ENCODE measurements around the gene SOHLH2. TPM values are rescaled to one million over a fixed set of nuclear protein-coding genes. Genes with fewer than 3 reads are reported as not detected.

SOHLH2 gene
- total RNA-seq, 1 donor from 2014 or later = not detected

GRCh38 chr13:36173571-36174322 is 40.6 kb downstream of the SOHLH2 start:
- H3K27me3 Mint-ChIP-seq (ENCODE audit: insufficient read depth) = no peaks in the 10 kb centered on the region
- H3K4me3 Mint-ChIP-seq = no peak overlapping the region
- H3K27ac Mint-ChIP-seq = no peak overlapping the region
- intact Hi-C loops (cut with micrococcal nuclease) = no loop called here
- DNase-seq (ENCODE audit: low spot score) = no peak
- no peaks in the 10 kb centered on the region for H3K4me1 Mint-ChIP-seq (ENCODE audit: low read depth)
- no peaks in the 10 kb centered on the region for H3K9me3 Mint-ChIP-seq
- no peaks in the 10 kb centered on the region for H3K36me3 Mint-ChIP-seq (ENCODE audit: low read depth)

GRCh38 chr13:36166046-36166445 is 48.3 kb downstream of the SOHLH2 start:
- Mint-ChIP-seq H3K36me3 (ENCODE audit: low read depth) (no peaks in the 10 kb centered on the region), H3K27me3 (ENCODE audit: insufficient read depth) (no peaks in the 10 kb centered on the region), H3K9me3 (no peaks in the 10 kb centered on the region), H3K4me1 (ENCODE audit: low read depth) (no peaks in the 10 kb centered on the region), H3K27ac (no peak overlapping the region), H3K4me3 (no peak overlapping the region)
- no peak for DNase-seq (ENCODE audit: low spot score)
- intact Hi-C loops (cut with micrococcal nuclease) = no loop called here

GRCh38 chr13:36163809-36164308 is 50.5 kb downstream of the SOHLH2 start:
- intact Hi-C loops (cut with micrococcal nuclease) = no loop called here
- DNase-seq (ENCODE audit: low spot score) = no peak
- Mint-ChIP-seq H3K9me3 (no peaks in the 10 kb centered on the region), H3K27me3 (ENCODE audit: insufficient read depth) (no peaks in the 10 kb centered on the region), H3K27ac (no peak overlapping the region), H3K4me1 (ENCODE audit: low read depth) (no peaks in the 10 kb centered on the region), H3K4me3 (no peak overlapping the region), H3K36me3 (ENCODE audit: low read depth) (no peaks in the 10 kb centered on the region)

- Mint-ChIP-seq H3K4me1 (ENCODE audit: low read depth) (no peaks in the 10 kb centered on the region), H3K36me3 (ENCODE audit: low read depth) (no peaks in the 10 kb centered on the region), H3K9me3 (no peaks in the 10 kb centered on the region), H3K4me3 (no peak overlapping the region), H3K27ac (no peak overlapping the region), H3K27me3 (ENCODE audit: insufficient read depth) (no peaks in the 10 kb centered on the region)
- no peak for DNase-seq (ENCODE audit: low spot score)
- intact Hi-C loops (cut with micrococcal nuclease) = no loop called here
These were observed 51.1 kb downstream of the SOHLH2 start for GRCh38 chr13:36163286-36163685.

- intact Hi-C loops (cut with micrococcal nuclease) = no loop called here
- no peaks in the 10 kb centered on the region for H3K9me3 Mint-ChIP-seq
- no peak for DNase-seq (ENCODE audit: low spot score)
- no peaks in the 10 kb centered on the region for H3K4me1 Mint-ChIP-seq (ENCODE audit: low read depth)
- H3K27ac Mint-ChIP-seq = no peak overlapping the region
- H3K4me3 Mint-ChIP-seq = no peak overlapping the region
- no peaks in the 10 kb centered on the region for H3K36me3 Mint-ChIP-seq (ENCODE audit: low read depth)
- peaks cover 3% of the 10 kb centered on the region for H3K27me3 Mint-ChIP-seq (ENCODE audit: insufficient read depth)
These were observed 54.1 kb downstream of the SOHLH2 start for GRCh38 chr13:36160297-36160696.

- H3K27me3 Mint-ChIP-seq (ENCODE audit: insufficient read depth) = peaks cover 3% of the 10 kb centered on the region
- H3K4me3 Mint-ChIP-seq = no peak overlapping the region
- intact Hi-C loops (cut with micrococcal nuclease) = no loop called here
- no peak for DNase-seq (ENCODE audit: low spot score)
- H3K27ac Mint-ChIP-seq = no peak overlapping the region
- H3K9me3 Mint-ChIP-seq = no peaks in the 10 kb centered on the region
- H3K36me3 Mint-ChIP-seq (ENCODE audit: low read depth) = no peaks in the 10 kb centered on the region
- H3K4me1 Mint-ChIP-seq (ENCODE audit: low read depth) = no peaks in the 10 kb centered on the region
These were observed 55.7 kb downstream of the SOHLH2 start for GRCh38 chr13:36158611-36159010.

GRCh38 chr13:36157480-36157879 is 56.9 kb downstream of the SOHLH2 start:
- Mint-ChIP-seq H3K4me3 (no peak overlapping the region), H3K36me3 (ENCODE audit: low read depth) (no peaks in the 10 kb centered on the region), H3K9me3 (no peaks in the 10 kb centered on the region), H3K27me3 (ENCODE audit: insufficient read depth) (peaks cover 3% of the 10 kb centered on the region), H3K27ac (no peak overlapping the region), H3K4me1 (ENCODE audit: low read depth) (no peaks in the 10 kb centered on the region)
- no peak for DNase-seq (ENCODE audit: low spot score)
- intact Hi-C loops (cut with micrococcal nuclease) = no loop called here

GRCh38 chr13:36154567-36155291 is 59.6 kb downstream of the SOHLH2 start:
- peaks cover 3% of the 10 kb centered on the region for H3K27me3 Mint-ChIP-seq (ENCODE audit: insufficient read depth)
- H3K4me3 Mint-ChIP-seq = no peak overlapping the region
- H3K36me3 Mint-ChIP-seq (ENCODE audit: low read depth) = no peaks in the 10 kb centered on the region
- H3K27ac Mint-ChIP-seq = no peak overlapping the region
- no peaks in the 10 kb centered on the region for H3K4me1 Mint-ChIP-seq (ENCODE audit: low read depth)
- H3K9me3 Mint-ChIP-seq = no peaks in the 10 kb centered on the region
- intact Hi-C loops (cut with micrococcal nuclease) = loop anchor here (5.0 kb wide), 1 partner anchor 898 kb away; no protein-coding TSS in a partner anchor
- DNase-seq (ENCODE audit: low spot score) = no peak

- intact Hi-C loops (cut with micrococcal nuclease) = loop anchor here (5.0 kb wide), 1 partner anchor 901 kb away; no protein-coding TSS in a partner anchor
These were observed 62.8 kb downstream of the SOHLH2 start for GRCh38 chr13:36151591-36151990.

GRCh38 chr13:36148446-36148845 is 65.9 kb downstream of the SOHLH2 start:
- Mint-ChIP-seq H3K27me3 (ENCODE audit: insufficient read depth) (no peaks in the 10 kb centered on the region), H3K4me3 (no peak overlapping the region), H3K27ac (no peak overlapping the region), H3K4me1 (ENCODE audit: low read depth) (no peaks in the 10 kb centered on the region), H3K36me3 (ENCODE audit: low read depth) (no peaks in the 10 kb centered on the region), H3K9me3 (no peaks in the 10 kb centered on the region)
- intact Hi-C loops (cut with micrococcal nuclease) = no loop called here
- no peak for DNase-seq (ENCODE audit: low spot score)

More at GRCh38 chr13:36151591-36151990, 62.8 kb downstream of the SOHLH2 start:
- Mint-ChIP-seq H3K27me3 (ENCODE audit: insufficient read depth) (no peaks in the 10 kb centered on the region), H3K4me3 (no peak overlapping the region), H3K9me3 (no peaks in the 10 kb centered on the region), H3K36me3 (ENCODE audit: low read depth) (no peaks in the 10 kb centered on the region), H3K27ac (no peak overlapping the region), H3K4me1 (ENCODE audit: low read depth) (no peaks in the 10 kb centered on the region)
- DNase-seq (ENCODE audit: low spot score) = no peak

- H3K4me3 Mint-ChIP-seq = no peak overlapping the region
- no peaks in the 10 kb centered on the region for H3K9me3 Mint-ChIP-seq
- no peaks in the 10 kb centered on the region for H3K4me1 Mint-ChIP-seq (ENCODE audit: low read depth)
- H3K27me3 Mint-ChIP-seq (ENCODE audit: insufficient read depth) = no peaks in the 10 kb centered on the region
- no peak overlapping the region for H3K27ac Mint-ChIP-seq
- no peak for DNase-seq (ENCODE audit: low spot score)
- intact Hi-C loops (cut with micrococcal nuclease) = no loop called here
- H3K36me3 Mint-ChIP-seq (ENCODE audit: low read depth) = no peaks in the 10 kb centered on the region
These were observed 67.0 kb downstream of the SOHLH2 start for GRCh38 chr13:36147330-36147729.

- H3K9me3 Mint-ChIP-seq = no peaks in the 10 kb centered on the region
- no peaks in the 10 kb centered on the region for H3K27me3 Mint-ChIP-seq (ENCODE audit: insufficient read depth)
- no peak overlapping the region for H3K4me3 Mint-ChIP-seq
- H3K27ac Mint-ChIP-seq = no peak overlapping the region
- H3K36me3 Mint-ChIP-seq (ENCODE audit: low read depth) = no peaks in the 10 kb centered on the region
- intact Hi-C loops (cut with micrococcal nuclease) = no loop called here
- H3K4me1 Mint-ChIP-seq (ENCODE audit: low read depth) = no peaks in the 10 kb centered on the region
- DNase-seq (ENCODE audit: low spot score) = no peak
These were observed 67.7 kb downstream of the SOHLH2 start for GRCh38 chr13:36146511-36147269.

- Mint-ChIP-seq H3K27me3 (ENCODE audit: insufficient read depth) (no peaks in the 10 kb centered on the region), H3K4me1 (ENCODE audit: low read depth) (no peaks in the 10 kb centered on the region), H3K9me3 (no peaks in the 10 kb centered on the region), H3K4me3 (no peak overlapping the region), H3K27ac (no peak overlapping the region), H3K36me3 (ENCODE audit: low read depth) (no peaks in the 10 kb centered on the region)
- no peak for DNase-seq (ENCODE audit: low spot score)
- intact Hi-C loops (cut with micrococcal nuclease) = no loop called here
These were observed 70.6 kb downstream of the SOHLH2 start for GRCh38 chr13:36143738-36144137.

Data from activated T-helper 1 cell treated with anti-CD3 and anti-CD28 coated beads, Interleukin-12 subunit alpha, Interleukin-12 subunit beta, Interleukin-2, Interleukin-4 antibody, amounts not matched to agents 30 ng/mL and 10 ng/mL and 1 ng/mL, durations not matched to agents 14 hours and 24 hours and 36 hours (primary cell).